Osteocyte (in vitro differentiated cells): ENCODE results near the gene SMIM7. TPM values are rescaled to one million over a fixed set of nuclear protein-coding genes. Genes with fewer than 3 reads are reported as not detected.

Experiments used
- DNase-seq: peaks from one replicate; pipeline ENCODE4 v3.0.0; 2021; ENCODE audit warnings: mixed read lengths; ENCODE audit not compliant: unreplicated experiment; ENCODE audit errors: extremely low spot score
- H3K27ac Mint-ChIP-seq: one replicate; pipeline ENCODE4 v1.8.0; 2021; ENCODE audit warnings: mild to moderate bottlenecking, mixed read lengths; ENCODE audit not compliant: unreplicated experiment
- H3K27me3 Mint-ChIP-seq: one replicate; pipeline ENCODE4 v1.8.0; 2021; ENCODE audit warnings: mixed read lengths; ENCODE audit not compliant: unreplicated experiment
- H3K36me3 Mint-ChIP-seq: one replicate; pipeline ENCODE4 v1.8.0; 2021; ENCODE audit warnings: mixed read lengths; ENCODE audit not compliant: unreplicated experiment
- H3K4me1 Mint-ChIP-seq: one replicate; pipeline ENCODE4 v1.8.0; 2021; ENCODE audit warnings: mixed read lengths; ENCODE audit not compliant: unreplicated experiment
- H3K4me3 Mint-ChIP-seq: one replicate; pipeline ENCODE4 v1.8.0; 2021; ENCODE audit warnings: mild to moderate bottlenecking, moderate library complexity, mixed read lengths; ENCODE audit not compliant: unreplicated experiment
- H3K9me3 Mint-ChIP-seq: one replicate; pipeline ENCODE4 v1.8.0; 2021; ENCODE audit warnings: mixed read lengths; ENCODE audit not compliant: unreplicated experiment
- CTCF ChIP-seq: fragments of 200-600 bp; sonication (generic); IDR thresholded peaks from 2 replicates; pipeline ENCODE4 v1.5.0; 2021; ENCODE audit warnings: antibody characterized with exemption, mild to moderate bottlenecking, moderate library complexity
- total RNA-seq: library from RNA; stranded (reverse); gene quantifications from 2 replicates; pipeline ENCODE4 v1.2.1, GENCODE V29; 2021

Gene SMIM7
- total RNA-seq, 1 donor from 2014 or later = 60.5 TPM

GRCh38 chr19:16619457-16619856 lies 40.5 kb downstream of the SMIM7 start:
- DNase-seq = no peak
- Mint-ChIP-seq H3K9me3 (no peaks in the 10 kb centered on the region), H3K27ac (no peak overlapping the region), H3K36me3 (no peaks in the 10 kb centered on the region), H3K27me3 (no peaks in the 10 kb centered on the region), H3K4me1 (peaks cover 18% of the 10 kb centered on the region), H3K4me3 (no peak overlapping the region)
- no peak for TF ChIP-seq CTCF

- H3K4me1 Mint-ChIP-seq = peaks cover 19% of the 10 kb centered on the region
- no peak for TF ChIP-seq CTCF
- DNase-seq = no peak
- H3K27ac Mint-ChIP-seq = no peak overlapping the region
- no peaks in the 10 kb centered on the region for H3K27me3 Mint-ChIP-seq
- H3K4me3 Mint-ChIP-seq = no peak overlapping the region
- H3K9me3 Mint-ChIP-seq = no peaks in the 10 kb centered on the region
- no peaks in the 10 kb centered on the region for H3K36me3 Mint-ChIP-seq
Measured at GRCh38 chr19:16618248-16618647, 41.7 kb downstream of the SMIM7 start.

DNA sequence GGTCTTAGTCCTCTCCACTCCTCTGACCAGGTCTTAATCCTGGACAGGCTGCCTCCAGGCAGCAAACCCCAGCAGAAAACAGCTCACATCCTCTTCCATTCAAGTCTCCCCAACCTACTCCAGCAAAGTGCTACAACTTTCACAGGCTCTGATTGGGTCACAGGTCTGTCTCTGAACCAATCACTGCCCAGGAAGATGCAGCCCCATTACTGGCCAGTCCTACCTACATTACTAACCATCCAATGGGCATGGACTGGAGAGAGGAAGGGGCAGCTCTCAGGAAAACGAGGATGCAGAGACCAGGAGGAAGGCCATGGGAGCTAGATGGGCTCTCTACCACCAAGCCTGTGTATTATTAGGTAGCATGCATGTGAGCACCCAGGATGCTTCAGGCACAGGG lies 44.1 kb downstream of the SMIM7 start:
- Mint-ChIP-seq H3K36me3 (no peaks in the 10 kb centered on the region), H3K4me3 (no peak overlapping the region), H3K4me1 (peaks cover 30% of the 10 kb centered on the region), H3K27ac (no peak overlapping the region), H3K9me3 (no peaks in the 10 kb centered on the region), H3K27me3 (no peaks in the 10 kb centered on the region)
- no peak for TF ChIP-seq CTCF
- DNase-seq = no peak

- no peak for TF ChIP-seq CTCF
- H3K27ac Mint-ChIP-seq = no peak overlapping the region
- no peaks in the 10 kb centered on the region for H3K27me3 Mint-ChIP-seq
- peaks cover 30% of the 10 kb centered on the region for H3K4me1 Mint-ChIP-seq
- H3K9me3 Mint-ChIP-seq = no peaks in the 10 kb centered on the region
- H3K36me3 Mint-ChIP-seq = no peaks in the 10 kb centered on the region
- no peak for DNase-seq
- H3K4me3 Mint-ChIP-seq = no peak overlapping the region
Measured at GRCh38 chr19:16614941-16615340, 45.0 kb downstream of the SMIM7 start.

- Mint-ChIP-seq H3K27me3 (no peaks in the 10 kb centered on the region), H3K36me3 (no peaks in the 10 kb centered on the region), H3K9me3 (no peaks in the 10 kb centered on the region), H3K4me1 (peaks cover 26% of the 10 kb centered on the region), H3K27ac (no peak overlapping the region), H3K4me3 (no peak overlapping the region)
- TF ChIP-seq CTCF = no peak
- no peak for DNase-seq
Measured at GRCh38 chr19:16613841-16614240, 46.1 kb downstream of the SMIM7 start.
